Thyroid gland (tissue), 4 donors: ENCODE measurements around the gene KLRC3.
"Not testable (repeated sequence)": the region's sequence is repeated elsewhere in the genome, so short reads cannot be mapped to it uniquely, and the experiment has no call there.

Experiments used
- CTCF ChIP-seq, 6 experiments: fragments of 200-600 bp in 3 of 6; fragments of 450-650 bp in 3 of 6; sonication (generic) in 3 of 6; IDR thresholded peaks; one replicate each; pipeline ENCODE4 v1.5.1; 2016 to 2019; ENCODE audit warnings: antibody characterized with exemption in 6 of 6, mild to moderate bottlenecking in 2 of 6, inconsistent platforms in 1 of 6, moderate library complexity in 1 of 6
- POLR2A ChIP-seq, 2 donors: fragments of 450-650 bp; IDR thresholded peaks; one replicate each; pipeline ENCODE4 v1.6.1; 2017; ENCODE audit warnings: antibody characterized with exemption in 2 of 2, mild to moderate bottlenecking in 2 of 2, moderate library complexity in 1 of 2

DNA sequence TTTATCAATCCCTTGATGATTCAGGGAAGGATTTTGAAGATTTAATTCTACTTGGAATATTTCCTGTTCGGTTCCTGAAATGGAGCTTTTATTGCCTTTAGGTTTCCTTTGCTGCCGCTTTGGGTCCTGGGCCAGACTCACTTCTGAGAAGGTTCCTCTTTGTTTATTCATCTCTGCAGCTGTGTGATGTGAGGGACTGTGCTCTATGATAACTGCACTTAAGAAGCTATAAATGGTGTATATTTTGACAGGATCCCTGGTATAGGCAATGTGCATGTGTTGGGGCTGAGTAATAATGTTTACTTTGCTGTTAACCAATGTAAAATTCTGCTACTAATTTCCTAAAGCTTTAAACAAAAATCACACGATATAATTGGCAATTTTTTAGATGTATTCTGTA is 15.4 kb upstream of the KLRC3 start, which contains the start of gene KLRC2:
- TF ChIP-seq CTCF, POLR2A (IDR thresholded peaks at IDR 0.05): not testable (repeated sequence)
